HEK293T (cell line): ENCODE data around the gene L1CAM.
A peak's percentile ranks its signal among the peaks of the same experiment; 100 is the strongest.

ENCODE experiments used
- CTCF ChIA-PET: fragments of 350-600 bp; formaldehyde crosslinking; extraction: SDS; loops from one replicate; lab custom pipeline; 2021; ENCODE audit warnings: antibody characterized with exemption, inconsistent platforms; lab: Yijun Ruan, JAX
- POLR2A ChIA-PET: fragments of 350-600 bp; formaldehyde crosslinking; extraction: SDS; loops from one replicate; lab custom pipeline; 2020; ENCODE audit warnings: antibody characterized with exemption, inconsistent platforms; lab: Yijun Ruan, JAX
- DNase-seq: peaks from one replicate; pipeline ENCODE4 v3.0.0; 2012; ENCODE audit warnings: mixed read lengths; ENCODE audit errors: extremely low spot score
- ARNT ChIP-seq: fragments of 450-650 bp; IDR thresholded peaks from 2 replicates; pipeline ENCODE4 v1.6.1; 2017; ENCODE audit warnings: mild to moderate bottlenecking
- BHLHE40 ChIP-seq: fragments of 450-650 bp; IDR thresholded peaks from 2 replicates; pipeline ENCODE4 v1.6.1; 2016; ENCODE audit warnings: mild to moderate bottlenecking, moderate library complexity, borderline replicate concordance
- CTBP1 ChIP-seq: fragments of 450-650 bp; IDR thresholded peaks from 2 replicates; pipeline ENCODE4 v1.6.1; 2016; ENCODE audit warnings: borderline replicate concordance
- ELF4 ChIP-seq: fragments of 450-650 bp; IDR thresholded peaks from 2 replicates; pipeline ENCODE4 v1.6.1; 2017; ENCODE audit warnings: antibody characterized with exemption
- FOXA1 ChIP-seq: fragments of 450-650 bp; IDR thresholded peaks from 2 replicates; pipeline ENCODE4 v1.6.1; 2016; ENCODE audit warnings: mild to moderate bottlenecking
- FOXK2 ChIP-seq: fragments of 450-650 bp; IDR thresholded peaks from 2 replicates; pipeline ENCODE4 v1.6.1; 2016; ENCODE audit warnings: mild to moderate bottlenecking
- FOXM1 ChIP-seq: fragments of 450-650 bp; IDR thresholded peaks from 2 replicates; pipeline ENCODE4 v1.6.1; 2017; ENCODE audit warnings: mild to moderate bottlenecking, borderline replicate concordance
- HDGF ChIP-seq: fragments of 450-650 bp; IDR thresholded peaks from 2 replicates; pipeline ENCODE4 v1.6.1; 2017; ENCODE audit warnings: antibody characterized with exemption, borderline replicate concordance
- L3MBTL2 ChIP-seq: fragments of 450-650 bp; conservative IDR thresholded peaks from 2 replicates; pipeline ENCODE4 v1.6.1; 2016; ENCODE audit warnings: mild to moderate bottlenecking
- LEF1 ChIP-seq: fragments of 450-650 bp; IDR thresholded peaks from 2 replicates; pipeline ENCODE4 v1.6.1; 2017; ENCODE audit warnings: mild to moderate bottlenecking, borderline replicate concordance
- NFRKB ChIP-seq: fragments of 450-650 bp; IDR thresholded peaks from 2 replicates; pipeline ENCODE4 v1.6.1; 2016; ENCODE audit warnings: mild to moderate bottlenecking, moderate library complexity
- SP1 ChIP-seq: fragments of 450-650 bp; IDR thresholded peaks from 2 replicates; pipeline ENCODE4 v1.6.1; 2017
- SUZ12 ChIP-seq: fragments of 450-650 bp; IDR thresholded peaks from 2 replicates; pipeline ENCODE4 v1.6.1; 2016; ENCODE audit warnings: mild to moderate bottlenecking
- TARDBP ChIP-seq: fragments of 450-650 bp; IDR thresholded peaks from 2 replicates; pipeline ENCODE4 v1.6.1; 2016
- ZNF384 ChIP-seq: fragments of 450-650 bp; IDR thresholded peaks from 2 replicates; pipeline ENCODE4 v1.6.1; 2016
- TF ChIP-seq, protein P1 (sequence below): fragments of 450-650 bp; IDR thresholded peaks from 2 replicates; pipeline ENCODE4 v1.6.1; 2016

L1CAM gene

DNA sequence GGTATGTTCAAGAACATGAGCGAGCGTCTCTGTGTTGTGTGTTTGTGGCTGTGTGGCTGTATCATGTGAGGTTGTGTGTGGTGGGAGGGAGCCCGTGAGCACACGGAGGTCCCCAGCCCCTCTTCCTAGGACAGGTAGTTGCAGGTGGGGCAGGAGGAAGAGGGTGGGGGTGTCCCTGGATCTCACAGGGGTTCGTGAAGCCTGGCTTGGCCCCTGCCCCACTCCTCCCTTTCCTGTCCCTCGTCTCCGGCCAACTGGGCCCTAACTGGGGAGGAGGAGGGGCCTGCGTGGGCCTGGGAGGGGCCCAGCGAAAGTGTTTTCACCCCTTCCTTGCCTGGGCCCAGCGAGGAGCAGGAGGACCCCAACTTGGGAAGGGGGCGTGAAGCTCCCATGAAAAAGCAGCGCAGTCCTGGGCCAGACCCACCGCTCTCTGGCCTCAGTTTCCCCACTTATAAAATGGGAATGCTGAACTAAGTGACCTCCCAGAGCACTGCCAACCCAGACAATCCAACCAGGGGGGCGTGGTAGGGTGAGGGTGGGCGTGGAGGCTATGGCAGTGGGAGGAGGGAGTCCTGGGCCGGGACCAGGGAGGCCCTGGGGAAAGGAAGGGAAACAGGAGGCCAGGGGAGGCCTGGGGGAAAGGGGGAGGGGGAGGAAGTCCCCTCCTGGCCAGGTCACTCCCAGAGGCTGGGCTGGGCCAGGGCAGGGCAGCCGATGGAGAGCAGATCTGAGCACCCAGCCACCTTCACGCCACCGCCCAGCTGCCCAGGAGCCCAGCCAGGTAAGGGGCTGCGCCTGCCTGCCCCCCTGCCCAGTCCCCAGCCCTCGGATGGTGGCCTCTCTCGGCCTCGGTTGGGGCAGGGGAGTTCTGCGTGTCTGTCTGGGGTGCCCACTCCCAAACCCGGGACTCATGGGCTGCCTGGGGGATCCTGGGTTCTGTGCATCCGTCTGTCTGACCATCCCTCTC, 18.3 kb upstream of the L1CAM start, which contains the start of gene AVPR2:
Gene AVPR2, plus strand, starts transcription at position 683 of the 967 bp plus-strand sequence. CDS start 473 bp downstream, outside the sequence.
- no peak for TF ChIP-seq ELF4
- TF ChIP-seq HDGF: no peak
- TF ChIP-seq FOXA1: no peak
- TF ChIP-seq SUZ12: no peak
- no peak for TF ChIP-seq FOXK2
- ChIA-PET POLR2A (no interaction called here), CTCF (no interaction called here)
- DNase-seq: no peak

DNA sequence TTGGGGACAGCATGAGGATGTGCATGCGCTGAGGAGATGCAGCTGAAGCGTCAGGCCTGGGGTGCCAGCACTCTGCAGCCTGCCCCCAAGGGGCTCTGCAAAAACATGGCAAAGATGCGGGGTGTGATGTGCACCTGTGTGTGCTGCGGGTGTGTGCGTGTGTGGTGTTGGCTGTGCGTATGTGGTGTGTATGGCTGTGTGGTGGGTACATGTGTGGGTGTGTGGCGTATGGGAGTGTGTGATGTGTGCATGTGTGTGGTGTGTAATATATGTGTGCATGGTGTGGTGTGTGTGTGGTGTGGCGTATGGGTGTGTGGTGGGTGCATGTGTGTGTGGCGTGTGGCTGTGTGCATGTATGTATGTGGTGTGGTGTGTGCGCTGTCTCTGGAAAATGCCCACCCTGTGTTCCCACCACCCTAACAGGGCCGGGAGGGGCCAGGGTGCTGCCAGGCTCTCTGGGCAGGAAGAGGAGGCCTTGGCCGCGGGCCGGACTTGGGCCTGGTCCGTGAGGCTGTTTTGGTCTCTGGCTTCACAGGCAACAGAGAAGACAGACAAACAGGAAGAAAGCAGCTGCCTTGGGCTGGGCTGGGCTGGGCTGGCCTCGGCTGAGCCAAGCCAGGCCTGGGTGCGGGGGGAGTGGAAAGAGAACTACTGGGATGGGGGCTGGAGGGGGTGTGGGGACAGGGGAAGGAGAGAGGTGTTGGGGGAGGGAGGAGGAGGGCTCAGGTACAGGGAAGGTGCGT, 17.4 kb upstream of the L1CAM start:
- ChIA-PET CTCF (no interaction called here), POLR2A (no interaction called here)
- no peak for DNase-seq
- TF ChIP-seq FOXK2 (no peak), TARDBP (no peak), FOXA1 (no peak)
- TF ChIP-seq, protein P1, sequence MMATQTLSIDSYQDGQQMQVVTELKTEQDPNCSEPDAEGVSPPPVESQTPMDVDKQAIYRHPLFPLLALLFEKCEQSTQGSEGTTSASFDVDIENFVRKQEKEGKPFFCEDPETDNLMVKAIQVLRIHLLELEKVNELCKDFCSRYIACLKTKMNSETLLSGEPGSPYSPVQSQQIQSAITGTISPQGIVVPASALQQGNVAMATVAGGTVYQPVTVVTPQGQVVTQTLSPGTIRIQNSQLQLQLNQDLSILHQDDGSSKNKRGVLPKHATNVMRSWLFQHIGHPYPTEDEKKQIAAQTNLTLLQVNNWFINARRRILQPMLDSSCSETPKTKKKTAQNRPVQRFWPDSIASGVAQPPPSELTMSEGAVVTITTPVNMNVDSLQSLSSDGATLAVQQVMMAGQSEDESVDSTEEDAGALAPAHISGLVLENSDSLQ: no peak

DNA sequence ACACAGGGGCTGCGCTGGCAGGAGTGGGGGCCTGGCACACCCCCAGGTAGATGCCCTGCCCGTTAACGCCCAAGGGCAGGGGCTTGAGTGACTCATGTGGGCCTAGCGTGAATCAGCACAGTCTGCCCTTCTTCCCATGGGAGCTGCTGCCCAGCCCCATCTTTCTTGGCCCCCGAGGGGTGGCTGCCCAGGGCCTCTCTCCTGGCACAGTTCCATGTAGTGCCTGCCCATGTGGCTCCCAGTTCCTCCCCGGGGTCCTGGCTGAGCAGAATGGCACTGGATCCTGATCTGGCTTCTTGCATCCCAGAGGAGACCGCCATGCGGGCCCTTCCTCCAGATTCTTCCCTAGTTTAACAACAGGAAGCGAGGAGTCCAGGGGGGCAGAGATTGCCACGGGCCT, 16.4 kb upstream of the L1CAM start:
- ChIA-PET POLR2A (no interaction called here), CTCF (no interaction called here)
- TF ChIP-seq, protein P1: no peak
- TF ChIP-seq SUZ12: no peak
- TF ChIP-seq FOXM1: no peak
- no peak for DNase-seq

- ChIA-PET CTCF (no interaction called here), POLR2A (no interaction called here)
- no peak for DNase-seq
- no peak for TF ChIP-seq CTBP1
- no peak for TF ChIP-seq FOXK2
- TF ChIP-seq FOXA1: no peak
- no peak for TF ChIP-seq SUZ12
- no peak for TF ChIP-seq BHLHE40
- TF ChIP-seq ARNT: no peak
- TF ChIP-seq SP1: no peak
- TF ChIP-seq, protein P1: no peak
- no peak for TF ChIP-seq NFRKB
- no peak for TF ChIP-seq TARDBP
- no peak for TF ChIP-seq LEF1
- no peak for TF ChIP-seq L3MBTL2
- TF ChIP-seq ELF4: no peak
- no peak for TF ChIP-seq HDGF
- no peak for TF ChIP-seq ZNF384
- TF ChIP-seq FOXM1: no peak
Observed at GRCh38 chrX:153901753-153902140, 15.8 kb upstream of the L1CAM start.

- TF ChIP-seq NFRKB (no peak), LEF1 (no peak), SUZ12 (no peak), CTBP1 (no peak), TARDBP (no peak), ARNT (no peak), BHLHE40 (no peak), HDGF (no peak), L3MBTL2 (no peak), SP1 (no peak), FOXK2 (no peak), FOXM1 (no peak), ELF4 (no peak), ZNF384 (no peak), FOXA1 (no peak)
- TF ChIP-seq, protein P1: no peak
- POLR2A ChIA-PET: interaction anchor here (1.0 kb wide), 1 partner anchor 14 kb away, joined by 4 read pairs; no protein-coding TSS in a partner anchor
- DNase-seq: peak; percentile 37
- CTCF ChIA-PET: interaction anchor here (0.9 kb wide), 1 partner anchor 22 kb away, joined by 3 read pairs; no protein-coding TSS in a partner anchor
Observed at GRCh38 chrX:153900831-153901752, 15.1 kb upstream of the L1CAM start.
